Frontal cortex (tissue), 4 donors: ENCODE results near the gene SGPP2. TPM values are rescaled to one million over a fixed set of nuclear protein-coding genes. Genes with fewer than 3 reads are reported as not detected.
A peak's percentile ranks its signal among the peaks of the same experiment; 100 is the strongest.

Source experiments
- DNase-seq, 2 donors: peaks; one replicate each; pipeline ENCODE4 v3.0.0; 2012; ENCODE audit warnings: low spot score in 2 of 2
- FAIRE-seq: peaks from 2 replicates; lab custom pipeline; 2012; peaks lifted over from hg19 to GRCh38; lab: Jason Lieb, UNC
- total RNA-seq: library from RNA; depleted of rRNA; stranded (reverse); fragments of >200 nt; gene quantifications from one replicate; pipeline ENCODE4 v1.2.3, GENCODE V29; 2014
- donor health status: control.
- donor health status: control.
- donor health status: control.

The SGPP2 gene
- total RNA-seq, 1 donor from 2014 or later, result 0.82 TPM

- FAIRE-seq (no peak), DNase-seq (no peak)
Observed at GRCh38 chr2:222518570-222519381, 94.4 kb downstream of the SGPP2 start.

DNA sequence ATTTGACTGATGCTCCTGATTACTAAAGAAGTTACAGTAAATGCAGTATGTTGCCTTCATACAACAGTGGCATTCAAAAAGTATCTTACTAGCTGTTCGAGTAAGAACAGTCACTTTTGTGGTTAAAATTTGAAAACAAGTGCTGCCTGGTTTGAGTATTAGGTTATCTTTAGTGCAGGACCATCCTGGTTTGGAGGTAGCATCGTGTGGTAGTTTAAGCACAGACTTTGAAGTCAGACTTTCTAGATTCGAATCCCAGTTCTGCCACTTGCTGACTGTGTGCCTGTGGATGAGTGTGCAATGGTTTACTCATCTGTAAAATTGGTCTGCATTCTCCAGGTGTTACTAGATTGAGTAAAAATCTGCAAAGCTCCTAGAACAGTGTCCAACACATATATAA lies 96.8 kb downstream of the SGPP2 start:
- no peak for DNase-seq
- no peak for FAIRE-seq

DNA sequence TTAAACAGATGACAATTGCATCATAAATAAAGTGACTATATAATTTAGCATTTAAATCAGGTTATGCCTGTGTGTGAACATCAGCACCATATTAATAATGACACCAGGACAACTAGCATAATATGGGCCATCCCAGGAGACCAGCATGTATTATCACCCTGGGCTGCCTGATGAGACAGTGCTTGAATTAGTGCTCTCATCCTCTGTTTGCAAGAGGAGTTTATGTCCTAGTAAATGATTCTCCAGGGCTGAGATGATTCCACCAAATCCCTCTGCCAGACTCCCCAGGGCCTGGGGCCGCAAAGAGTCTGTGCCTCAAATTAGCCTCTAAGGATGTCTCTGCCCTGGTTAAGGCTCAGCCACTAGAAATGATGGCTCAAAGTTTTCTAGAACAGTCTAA lies 97.7 kb downstream of the SGPP2 start:
- no peak for FAIRE-seq
- no peak for DNase-seq

DNA sequence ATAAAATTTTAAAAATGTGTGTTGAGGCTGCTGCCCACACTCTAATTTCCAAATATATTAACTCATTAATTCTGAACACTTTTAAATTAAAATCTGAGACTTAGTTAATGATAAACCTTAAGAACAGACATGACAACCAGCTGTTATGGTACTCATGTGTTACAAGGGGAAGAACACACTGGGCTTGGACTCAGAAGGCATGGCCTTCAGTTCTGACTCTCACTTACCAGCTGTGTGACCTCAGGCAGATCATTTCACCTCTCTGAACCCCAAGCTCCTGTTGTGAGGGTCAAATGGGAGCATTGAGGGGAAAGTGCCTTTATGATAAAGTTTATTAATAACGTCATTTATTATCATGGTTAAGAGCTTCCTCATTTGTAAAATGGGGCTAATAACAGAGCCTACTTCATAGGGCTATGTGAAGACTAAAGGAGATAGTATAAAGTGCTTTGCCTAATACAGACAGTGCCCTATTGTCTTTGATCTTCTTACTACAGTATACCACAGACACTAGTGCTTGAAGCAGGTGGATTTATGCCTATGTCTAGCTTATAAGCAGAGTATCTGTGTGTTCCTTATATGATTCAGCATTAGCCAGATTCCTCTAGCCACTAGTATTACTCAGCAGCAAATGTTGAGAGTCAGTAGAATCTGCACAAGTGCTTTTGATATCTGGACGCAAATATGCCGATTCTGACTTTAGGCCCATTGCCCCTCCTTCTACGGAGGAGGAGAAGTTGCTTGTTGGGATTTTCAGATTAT lies 99.6 kb downstream of the SGPP2 start:
- no peak for DNase-seq
- FAIRE-seq, result no peak

GRCh38 chr2:222525811-222526210 lies 101.5 kb downstream of the SGPP2 start:
- no peak for FAIRE-seq
- no peak for DNase-seq

DNA sequence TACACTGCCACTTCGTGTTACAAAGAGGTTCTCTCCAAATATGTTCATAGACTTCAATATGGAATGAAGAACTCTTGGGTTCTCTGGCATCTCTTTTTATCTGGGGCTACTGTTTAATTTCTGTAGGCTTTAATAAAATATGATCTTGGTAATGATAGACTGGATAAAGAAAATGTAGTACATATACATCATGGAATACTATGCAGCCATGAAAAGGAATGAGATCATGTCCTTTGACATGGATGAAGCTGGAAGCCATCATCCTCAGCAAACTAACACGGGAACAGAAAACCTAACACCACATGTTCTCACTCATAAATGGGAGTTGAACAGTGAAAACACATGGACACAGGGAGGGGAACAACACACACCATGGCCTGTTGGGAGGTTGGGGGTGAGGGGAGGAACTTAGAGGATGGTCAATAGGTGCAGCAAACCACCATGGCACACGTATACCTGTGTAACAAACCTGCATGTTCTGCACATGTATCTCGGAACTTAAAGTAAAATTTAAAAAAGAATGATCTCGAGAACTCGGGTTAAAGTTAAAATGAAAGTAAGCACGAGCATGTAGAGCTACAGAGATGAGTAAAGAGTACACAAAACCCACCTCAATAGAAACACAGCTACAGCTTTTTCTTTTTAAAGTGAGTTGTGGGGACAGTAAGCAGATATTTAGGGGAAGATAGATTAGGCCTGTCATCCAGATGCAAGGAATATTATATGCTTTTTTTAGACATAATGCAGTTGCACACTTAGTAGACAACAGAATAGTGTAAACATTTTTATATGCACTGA lies 102.3 kb downstream of the SGPP2 start:
- DNase-seq, result no peak
- FAIRE-seq, result no peak

DNA sequence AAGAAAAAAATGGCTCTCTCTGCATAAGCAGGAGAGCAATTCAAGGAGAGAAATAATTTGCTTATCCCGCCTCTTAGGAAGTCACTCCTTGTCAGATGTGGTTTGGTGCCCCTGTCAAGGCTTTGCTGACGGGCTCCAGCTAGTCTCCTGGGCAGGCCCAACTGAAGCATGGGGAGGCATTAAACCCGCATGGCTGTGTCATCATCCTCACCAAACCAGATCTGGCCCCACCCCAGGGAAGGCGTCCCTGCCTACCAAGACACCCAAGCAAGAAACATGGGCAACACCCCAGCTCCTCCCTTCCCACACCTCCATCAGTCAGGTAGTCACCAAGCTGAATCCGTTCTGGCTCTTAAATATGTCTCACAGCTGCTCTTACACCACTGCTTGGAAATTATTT lies 108.0 kb downstream of the SGPP2 start:
- FAIRE-seq (no peak), DNase-seq (no peak)

- DNase-seq, result no peak
- FAIRE-seq, result no peak
Observed at GRCh38 chr2:222535477-222535876, 111.1 kb downstream of the SGPP2 start.

- DNase-seq, result no peak
- FAIRE-seq, result no peak
Observed at GRCh38 chr2:222538535-222538934, 114.2 kb downstream of the SGPP2 start.

DNA sequence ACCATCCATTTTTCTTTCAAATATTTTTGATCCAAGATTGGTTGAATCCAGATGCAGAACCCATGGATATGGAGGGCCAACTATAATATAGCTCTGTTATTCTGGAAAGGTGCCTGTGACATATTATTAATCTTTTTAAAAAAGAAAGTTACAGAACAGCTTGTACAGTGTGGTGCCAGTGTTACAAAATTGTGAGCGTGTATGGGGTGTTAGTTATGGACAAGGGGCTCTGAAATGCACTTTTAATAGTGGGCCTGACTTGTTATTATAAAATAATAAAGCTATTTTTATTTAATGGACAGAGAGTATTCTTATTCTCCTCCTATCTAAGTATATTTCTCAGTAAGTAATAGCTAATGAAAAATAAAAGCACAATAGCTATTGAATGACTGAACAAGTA lies 120.3 kb downstream of the SGPP2 start:
- DNase-seq, result no peak

GRCh38 chr2:222545823-222546795 lies 121.8 kb downstream of the SGPP2 start:
- FAIRE-seq (no peak), DNase-seq (no peak)

More for the DNA sequence above, 120.3 kb downstream of the SGPP2 start:
- FAIRE-seq, result no peak

GRCh38 chr2:222547083-222547482 lies 122.7 kb downstream of the SGPP2 start:
- DNase-seq (no peak), FAIRE-seq (no peak)

- DNase-seq (no peak), FAIRE-seq (no peak)
Observed at GRCh38 chr2:222548992-222549391, 124.6 kb downstream of the SGPP2 start.

GRCh38 chr2:222554517-222554916 lies 130.2 kb downstream of the SGPP2 start:
- DNase-seq (no peak), FAIRE-seq (no peak)

- DNase-seq (no peak), FAIRE-seq (no peak)
Observed at GRCh38 chr2:222561151-222561550, 136.8 kb downstream of the SGPP2 start.

DNA sequence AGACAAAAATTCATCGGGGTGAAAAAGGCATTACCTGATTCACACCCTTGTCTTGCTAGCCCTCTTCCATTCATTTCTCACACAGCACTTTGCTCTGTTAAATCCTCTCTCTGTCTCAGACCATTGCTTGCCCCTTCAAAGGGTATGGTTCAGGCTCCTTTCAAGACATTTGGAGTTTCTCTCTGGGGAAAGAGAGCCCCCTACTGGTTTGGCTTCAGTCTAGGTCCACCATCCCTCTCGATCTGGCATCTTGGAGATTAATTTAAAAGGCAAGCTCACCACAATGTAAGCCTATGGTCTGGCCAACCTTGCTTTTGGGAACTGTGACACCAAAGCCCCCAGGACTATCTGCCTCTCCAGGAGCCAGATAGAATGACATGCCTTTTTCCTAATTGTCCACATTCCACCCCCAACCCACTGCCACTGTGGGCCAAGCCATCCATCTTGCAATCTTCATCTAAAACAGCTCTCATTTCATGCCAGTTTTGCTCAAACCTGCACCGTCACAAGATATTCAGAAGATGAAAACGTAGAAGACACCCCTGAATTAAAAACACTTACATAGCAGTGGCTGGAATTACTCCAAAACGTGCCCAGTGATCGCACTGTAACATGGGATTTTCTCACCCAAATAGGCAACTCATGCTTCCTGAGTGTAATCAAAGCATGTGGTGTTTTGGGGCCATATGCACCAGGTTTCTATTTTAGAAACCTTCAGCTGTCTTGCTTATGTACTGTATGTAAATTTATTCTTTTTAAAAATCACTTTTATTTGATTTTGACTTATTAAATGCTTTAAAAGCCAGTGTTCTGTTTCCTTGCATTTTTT lies 137.7 kb downstream of the SGPP2 start:
- peak in 1 of 2 donors; percentile 48 for DNase-seq
- FAIRE-seq, result no peak

DNA sequence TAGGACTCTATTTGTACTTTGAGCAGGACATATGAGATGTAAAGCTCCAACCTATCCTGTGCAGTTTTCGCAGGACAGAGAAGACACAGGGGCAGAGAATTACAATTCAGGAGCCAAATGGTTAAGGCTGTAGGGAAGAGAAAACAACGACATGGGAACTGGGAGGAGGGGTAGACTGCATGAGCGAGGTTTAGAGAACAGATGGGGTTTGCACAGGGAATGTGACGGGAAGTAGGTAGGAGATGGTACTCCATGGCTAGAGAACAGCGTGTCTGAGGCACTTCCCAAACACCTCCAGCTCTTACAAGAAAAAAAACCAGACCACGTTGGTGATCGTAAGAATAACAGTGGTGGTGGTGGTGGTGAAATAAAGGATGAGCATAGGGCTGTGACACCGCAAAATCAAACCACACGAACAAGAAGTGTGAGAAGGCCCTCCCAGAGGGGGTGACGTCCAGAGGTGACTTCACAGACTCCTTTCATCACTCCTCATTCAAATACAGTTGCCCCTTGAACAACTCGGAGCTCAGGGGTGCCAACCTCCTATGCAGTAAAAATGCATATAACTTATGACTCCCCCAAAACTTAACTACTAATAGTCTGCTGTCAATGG lies 138.9 kb downstream of the SGPP2 start:
- DNase-seq (no peak), FAIRE-seq (no peak)

- DNase-seq (no peak), FAIRE-seq (no peak)
Observed at GRCh38 chr2:222563936-222564335, 139.6 kb downstream of the SGPP2 start.
